Calu3 (cell line): Measurements from ENCODE around the gene MAPK7. TPM values are rescaled to one million over a fixed set of nuclear protein-coding genes. Genes with fewer than 3 reads are reported as not detected.

ENCODE experiments used
- BruUV-seq: library from RNA; stranded (reverse); fragments of 400-500 nt; replicated peaks from 2 replicates; lab custom pipeline; 2021; lab: Mats Ljungman, UMichigan
- CTCF ChIA-PET: fragments of 300-600 bp; sonication (Branson Sonifier 250); formaldehyde crosslinking; loops from one replicate; lab custom pipeline; 2022; ENCODE audit warnings: antibody characterized with exemption; lab: Charles Lee
- DNase-seq: peaks from one replicate; pipeline ENCODE4 v3.0.0; 2022
- H3K27ac Mint-ChIP-seq: one replicate; pipeline ENCODE4 v1.8.0; 2022; ENCODE audit warnings: mixed read lengths; ENCODE audit not compliant: unreplicated experiment
- H3K27me3 Mint-ChIP-seq: one replicate; pipeline ENCODE4 v1.8.0; 2022; ENCODE audit warnings: mixed read lengths; ENCODE audit not compliant: unreplicated experiment
- H3K36me3 Mint-ChIP-seq: one replicate; pipeline ENCODE4 v1.8.0; 2022; ENCODE audit warnings: mild to moderate bottlenecking, moderate library complexity, mixed read lengths; ENCODE audit not compliant: insufficient read depth, unreplicated experiment
- H3K4me1 Mint-ChIP-seq: one replicate; pipeline ENCODE4 v1.8.0; 2022; ENCODE audit warnings: mild to moderate bottlenecking, low read depth, mixed read lengths; ENCODE audit not compliant: unreplicated experiment
- H3K4me3 Mint-ChIP-seq: one replicate; pipeline ENCODE4 v1.8.0; 2022; ENCODE audit warnings: mild to moderate bottlenecking, low read depth, moderate library complexity, mixed read lengths; ENCODE audit not compliant: unreplicated experiment
- H3K9me3 Mint-ChIP-seq: one replicate; pipeline ENCODE4 v1.8.0; 2022; ENCODE audit warnings: low read depth, mixed read lengths; ENCODE audit not compliant: unreplicated experiment
- intact Hi-C: fragments of 100-400 bp; cut with micrococcal nuclease; formaldehyde crosslinking; loops from one replicate; pipeline ENCODE4 v1.10.0; 2022; ENCODE audit not compliant: unreplicated experiment
- total RNA-seq: library from RNA; stranded (reverse); gene quantifications from 2 replicates; pipeline ENCODE4 v1.2.3, GENCODE V29; 2022
- TF ChIP-seq, protein P1 (sequence below): fragments of 200-600 bp; IDR thresholded peaks from one replicate; pipeline ENCODE4 v1.8.0; 2022; ENCODE audit warnings: antibody characterized with exemption; ENCODE audit not compliant: unreplicated experiment

Gene MAPK7
- total RNA-seq, 1 experiment from 2014 or later, result 15.0 TPM

DNA sequence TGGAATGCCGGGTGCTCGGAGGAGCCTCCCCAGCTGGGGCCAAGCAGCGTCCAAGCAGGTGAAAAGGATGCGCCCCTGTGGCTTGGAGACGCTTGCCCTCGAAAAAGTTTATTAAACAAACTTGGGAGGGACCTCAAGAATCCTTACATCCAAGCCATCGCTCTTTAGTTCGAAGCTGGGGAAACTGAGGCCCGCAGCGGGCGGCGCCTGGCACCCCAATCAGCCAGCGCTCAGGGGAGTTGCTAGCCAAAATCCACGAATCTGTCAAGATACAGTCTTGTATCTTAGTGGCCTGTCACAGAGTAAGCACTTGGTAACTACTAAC is 15.2 kb upstream of the MAPK7 start:
- Mint-ChIP-seq H3K4me1 (peaks cover 9% of the 10 kb centered on the region), H3K36me3 (peaks cover 20% of the 10 kb centered on the region), H3K27me3 (no peaks in the 10 kb centered on the region), H3K4me3 (peak overlapping the region; percentile 70), H3K9me3 (no peaks in the 10 kb centered on the region), H3K27ac (no peak overlapping the region)
- TF ChIP-seq, protein P1, sequence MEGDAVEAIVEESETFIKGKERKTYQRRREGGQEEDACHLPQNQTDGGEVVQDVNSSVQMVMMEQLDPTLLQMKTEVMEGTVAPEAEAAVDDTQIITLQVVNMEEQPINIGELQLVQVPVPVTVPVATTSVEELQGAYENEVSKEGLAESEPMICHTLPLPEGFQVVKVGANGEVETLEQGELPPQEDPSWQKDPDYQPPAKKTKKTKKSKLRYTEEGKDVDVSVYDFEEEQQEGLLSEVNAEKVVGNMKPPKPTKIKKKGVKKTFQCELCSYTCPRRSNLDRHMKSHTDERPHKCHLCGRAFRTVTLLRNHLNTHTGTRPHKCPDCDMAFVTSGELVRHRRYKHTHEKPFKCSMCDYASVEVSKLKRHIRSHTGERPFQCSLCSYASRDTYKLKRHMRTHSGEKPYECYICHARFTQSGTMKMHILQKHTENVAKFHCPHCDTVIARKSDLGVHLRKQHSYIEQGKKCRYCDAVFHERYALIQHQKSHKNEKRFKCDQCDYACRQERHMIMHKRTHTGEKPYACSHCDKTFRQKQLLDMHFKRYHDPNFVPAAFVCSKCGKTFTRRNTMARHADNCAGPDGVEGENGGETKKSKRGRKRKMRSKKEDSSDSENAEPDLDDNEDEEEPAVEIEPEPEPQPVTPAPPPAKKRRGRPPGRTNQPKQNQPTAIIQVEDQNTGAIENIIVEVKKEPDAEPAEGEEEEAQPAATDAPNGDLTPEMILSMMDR, result no peak
- BruUV-seq, result no TSS peak
- CTCF ChIA-PET, result interaction anchor here (1.0 to 2.0 kb wide), 6 partner anchors 15 to 399 kb away, joined by 4 to 30 read pairs (median 6); partner anchors contain the start of genes ALDH3A2 and MAPK7
- intact Hi-C loops, result loop anchor here (10.0 kb wide), 1 partner anchor 402 kb away; no protein-coding TSS in a partner anchor
- DNase-seq, result no peak

DNA sequence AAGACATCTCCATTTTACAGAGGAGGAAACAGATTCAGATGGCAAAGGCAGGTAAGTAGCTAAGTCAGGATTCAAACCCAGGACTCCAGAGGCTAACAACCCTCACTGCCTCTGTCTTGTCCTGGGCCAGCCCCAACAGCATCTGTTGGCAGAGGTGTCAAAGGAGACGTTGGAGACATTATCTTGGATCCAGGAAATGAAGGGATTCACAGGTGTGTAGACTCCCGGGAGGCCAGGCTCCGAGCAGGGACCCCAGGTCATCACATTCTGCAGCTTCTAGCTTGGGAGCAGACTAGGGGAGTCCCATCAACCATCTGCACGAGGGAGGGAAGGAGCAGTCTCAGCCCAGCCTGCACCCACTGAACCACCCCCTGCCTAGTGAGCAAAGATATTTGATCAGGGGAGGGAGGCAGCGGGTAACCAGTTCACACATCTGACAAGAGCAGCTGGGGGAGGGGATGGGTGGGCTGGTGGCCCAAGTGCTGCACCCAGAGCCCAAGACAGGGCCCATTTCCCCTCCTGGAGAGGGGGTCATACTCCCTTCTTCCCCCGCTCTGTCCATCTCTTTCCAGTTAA is 14.8 kb upstream of the MAPK7 start:
- H3K27me3 Mint-ChIP-seq, result no peaks in the 10 kb centered on the region
- peaks cover 9% of the 10 kb centered on the region for H3K4me1 Mint-ChIP-seq
- CTCF ChIA-PET, result interaction anchor here (1.1 to 2.0 kb wide), 4 partner anchors 82 to 399 kb away, joined by 4 to 30 read pairs (median 6); no protein-coding TSS in a partner anchor
- TF ChIP-seq, protein P1, result no peak
- no TSS peak for BruUV-seq
- H3K27ac Mint-ChIP-seq, result no peak overlapping the region
- no peak overlapping the region for H3K4me3 Mint-ChIP-seq
- no peak for DNase-seq
- peaks cover 22% of the 10 kb centered on the region for H3K36me3 Mint-ChIP-seq
- no peaks in the 10 kb centered on the region for H3K9me3 Mint-ChIP-seq
- intact Hi-C loops, result loop anchor here (10.0 kb wide), 1 partner anchor 401 kb away; no protein-coding TSS in a partner anchor

DNA sequence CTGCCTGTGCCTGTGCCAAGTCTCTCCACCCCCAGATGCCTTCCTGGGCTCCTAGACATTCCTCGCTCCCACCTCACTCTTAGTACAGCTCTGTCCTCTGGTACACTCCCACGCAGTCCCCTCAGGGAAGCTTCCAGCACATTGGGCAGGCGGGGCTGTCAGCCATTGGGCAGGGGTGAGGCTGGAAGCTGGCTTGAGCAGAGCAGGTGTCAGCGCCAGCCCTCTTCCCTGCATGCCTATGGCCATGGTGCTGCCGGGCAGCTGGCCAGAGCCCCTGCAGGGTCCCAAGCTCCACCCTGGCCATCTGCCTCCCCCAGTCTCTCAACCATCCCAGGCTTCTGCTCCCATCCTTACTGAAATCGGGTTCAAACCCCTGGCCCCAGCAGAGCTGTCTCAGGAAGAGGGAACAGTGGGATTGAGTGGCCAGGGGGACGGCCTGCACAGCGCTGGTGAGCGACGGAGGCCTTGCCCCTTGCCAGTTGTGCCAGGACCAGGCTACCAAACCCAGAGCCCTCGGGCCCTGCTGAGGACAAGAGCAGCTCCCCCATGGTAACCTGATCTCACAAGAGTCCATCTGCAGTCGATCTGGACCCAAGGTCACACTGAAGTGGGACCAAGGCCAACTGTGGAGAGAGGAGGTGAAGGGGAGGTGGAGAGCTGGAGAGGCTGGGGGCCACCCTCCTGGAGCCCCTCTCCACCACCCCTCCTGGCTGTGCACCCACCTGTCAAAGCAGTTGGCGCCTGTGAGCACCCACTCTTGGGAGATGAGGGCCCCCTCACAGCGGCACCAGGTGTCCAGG is 13.4 kb upstream of the MAPK7 start:
- TF ChIP-seq, protein P1, result no peak
- CTCF ChIA-PET, result interaction anchor here (1.2 kb wide), 1 partner anchor 13 kb away, joined by 3 read pairs; the partner anchor contains the start of gene MAPK7
- BruUV-seq, result no TSS peak
- no peak overlapping the region for H3K4me3 Mint-ChIP-seq
- H3K27me3 Mint-ChIP-seq, result no peaks in the 10 kb centered on the region
- H3K27ac Mint-ChIP-seq, result no peak overlapping the region
- H3K36me3 Mint-ChIP-seq, result peaks cover 28% of the 10 kb centered on the region
- no peaks in the 10 kb centered on the region for H3K9me3 Mint-ChIP-seq
- no peak for DNase-seq
- intact Hi-C loops, result loop anchor here (10.0 kb wide), 1 partner anchor 400 kb away; no protein-coding TSS in a partner anchor
- peaks cover 15% of the 10 kb centered on the region for H3K4me1 Mint-ChIP-seq

DNA sequence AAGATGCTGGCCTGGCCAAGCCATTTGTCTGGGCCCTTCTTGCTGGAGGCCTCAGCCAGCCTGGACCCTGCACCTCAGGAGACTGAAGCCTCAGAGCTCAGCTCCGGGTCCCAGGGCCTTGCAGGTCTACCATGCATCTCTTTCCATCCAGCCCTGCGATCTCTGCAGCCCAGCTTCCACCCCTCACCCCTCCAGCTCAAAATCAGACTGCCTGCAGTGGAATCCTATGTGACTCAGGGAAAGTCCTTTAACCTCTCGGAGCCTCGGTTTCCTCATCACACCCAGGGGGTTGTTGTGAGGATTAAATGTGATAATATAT is 12.8 kb upstream of the MAPK7 start:
- H3K27ac Mint-ChIP-seq, result no peak overlapping the region
- H3K4me1 Mint-ChIP-seq, result peaks cover 15% of the 10 kb centered on the region
- TF ChIP-seq, protein P1, result no peak
- H3K9me3 Mint-ChIP-seq, result no peaks in the 10 kb centered on the region
- intact Hi-C loops, result loop anchor here (10.0 kb wide), 1 partner anchor 399 kb away; no protein-coding TSS in a partner anchor
- no peaks in the 10 kb centered on the region for H3K27me3 Mint-ChIP-seq
- no peak overlapping the region for H3K4me3 Mint-ChIP-seq
- BruUV-seq, result no TSS peak
- CTCF ChIA-PET, result interaction anchor here (1.2 kb wide), 1 partner anchor 12 kb away, joined by 3 read pairs; the partner anchor contains the start of gene MAPK7
- peaks cover 28% of the 10 kb centered on the region for H3K36me3 Mint-ChIP-seq
- no peak for DNase-seq
